GM20431 (cell line): Measurements from ENCODE around the gene UBE2U.
"Not testable (repeated sequence)": the region's sequence is repeated elsewhere in the genome, so short reads cannot be mapped to it uniquely, and the experiment has no call there.

Experiments
- in situ Hi-C: fragments of 300-500 bp; cut with MseI, MboI; formaldehyde crosslinking; loops from one replicate; pipeline ENCODE4 v1.15.0; 2020; ENCODE audit warnings: low sequenced_read_pairs; ENCODE audit not compliant: unreplicated experiment

Gene UBE2U

DNA sequence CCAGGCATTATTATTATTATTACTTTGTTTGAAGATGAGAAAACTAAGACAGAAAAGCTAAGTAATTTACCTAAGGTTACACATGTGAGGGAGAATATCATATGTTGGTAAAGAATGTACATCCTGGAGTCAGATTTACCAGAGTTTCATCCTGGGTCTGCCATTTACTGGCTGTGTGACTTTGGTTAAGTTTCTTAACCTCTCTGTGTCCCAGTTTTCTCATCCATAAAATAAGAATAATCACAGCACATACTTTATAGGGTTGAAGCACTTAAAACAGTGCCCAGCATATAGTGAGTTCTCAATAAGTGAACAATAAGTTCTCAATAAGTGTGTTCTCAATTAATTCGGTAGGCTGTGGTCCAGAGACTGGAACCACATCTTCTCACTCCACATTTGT is 32.5 kb downstream of the UBE2U start:
- in situ Hi-C loops = no loop called here

DNA sequence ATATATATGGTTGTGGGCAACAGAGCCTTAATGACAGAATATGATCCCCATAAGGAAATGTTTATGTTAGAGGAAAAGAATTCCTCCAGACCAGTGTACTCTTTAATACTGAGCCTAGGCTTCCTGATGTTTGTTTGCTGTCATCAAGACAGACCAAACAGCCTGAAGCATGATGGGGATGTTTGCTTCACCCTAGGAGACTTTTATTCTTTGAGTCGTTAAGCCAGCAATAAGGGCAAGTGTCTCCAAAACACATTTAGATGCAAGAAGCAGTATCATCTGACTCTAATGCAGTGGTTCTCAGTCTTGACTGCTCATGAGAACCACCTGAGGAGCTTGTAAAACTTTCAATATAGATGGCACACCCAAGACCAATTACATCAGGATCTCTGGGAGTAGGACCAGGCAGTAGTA is 33.1 kb downstream of the UBE2U start:
- in situ Hi-C loops = no loop called here

DNA sequence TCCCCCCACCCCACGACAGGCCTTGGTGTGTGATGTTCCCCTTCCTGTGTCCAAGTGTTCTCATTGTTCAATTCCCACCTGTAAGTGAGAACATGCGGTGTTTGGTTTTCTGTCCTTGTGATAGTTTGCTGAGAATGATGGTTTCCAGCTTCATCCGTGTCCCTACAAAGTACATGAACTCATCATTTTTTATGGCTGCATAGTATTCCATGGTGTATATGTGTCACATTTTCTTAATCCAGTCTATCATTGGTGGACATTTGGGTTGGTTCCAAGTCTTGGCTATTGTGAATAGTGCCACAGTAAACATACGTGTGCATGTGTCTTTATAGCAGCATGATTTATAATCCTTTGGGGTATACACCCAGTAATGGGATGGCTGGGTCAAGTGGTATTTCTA is 36.1 kb downstream of the UBE2U start:
- in situ Hi-C loops = not testable (repeated sequence)

GRCh38 chr1:64240206-64240605 is 36.8 kb downstream of the UBE2U start:
- in situ Hi-C loops = no loop called here

GRCh38 chr1:64241069-64241468 is 37.6 kb downstream of the UBE2U start:
- in situ Hi-C loops = no loop called here

- in situ Hi-C loops = no loop called here
Observed at GRCh38 chr1:64242895-64243756, 39.7 kb downstream of the UBE2U start.

DNA sequence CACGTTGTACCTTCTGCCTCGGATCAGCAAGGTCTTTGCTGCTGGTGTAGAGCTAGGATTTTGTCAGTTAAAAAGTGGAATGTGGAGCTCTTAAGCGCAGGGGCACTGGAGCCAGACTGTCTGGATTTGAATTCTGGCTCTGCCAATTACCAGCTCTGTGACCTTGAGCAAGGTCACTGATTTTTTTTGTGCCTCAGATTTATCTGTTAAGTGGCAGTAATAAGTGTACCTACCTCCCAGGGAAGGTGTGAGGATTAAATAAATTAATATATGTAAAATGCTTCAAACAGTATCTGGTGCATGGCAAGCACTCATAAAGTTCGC is 40.3 kb downstream of the UBE2U start:
- in situ Hi-C loops = no loop called here

DNA sequence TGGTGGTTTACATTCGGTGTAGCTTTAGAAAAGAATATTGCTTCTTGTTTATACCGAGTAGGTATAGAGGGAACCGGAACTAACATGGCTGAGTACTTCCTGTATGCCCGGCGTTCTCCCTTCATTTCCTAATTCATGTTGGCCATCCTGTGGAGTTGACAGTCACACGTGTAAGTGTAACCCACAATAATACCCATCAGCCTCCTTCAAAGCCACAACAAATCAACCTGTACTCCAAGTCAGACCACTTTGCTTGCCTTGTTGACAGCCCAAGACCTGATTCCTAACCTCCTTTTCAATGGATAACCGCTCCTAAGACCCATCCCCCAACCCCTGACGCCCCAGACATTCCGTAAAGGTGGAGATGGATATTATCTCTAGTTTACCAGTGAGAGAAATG is 42.1 kb downstream of the UBE2U start:
- in situ Hi-C loops = no loop called here

GRCh38 chr1:64246294-64246917 is 43.0 kb downstream of the UBE2U start:
- in situ Hi-C loops = no loop called here

GRCh38 chr1:64248065-64248464 is 44.6 kb downstream of the UBE2U start:
- in situ Hi-C loops = no loop called here

DNA sequence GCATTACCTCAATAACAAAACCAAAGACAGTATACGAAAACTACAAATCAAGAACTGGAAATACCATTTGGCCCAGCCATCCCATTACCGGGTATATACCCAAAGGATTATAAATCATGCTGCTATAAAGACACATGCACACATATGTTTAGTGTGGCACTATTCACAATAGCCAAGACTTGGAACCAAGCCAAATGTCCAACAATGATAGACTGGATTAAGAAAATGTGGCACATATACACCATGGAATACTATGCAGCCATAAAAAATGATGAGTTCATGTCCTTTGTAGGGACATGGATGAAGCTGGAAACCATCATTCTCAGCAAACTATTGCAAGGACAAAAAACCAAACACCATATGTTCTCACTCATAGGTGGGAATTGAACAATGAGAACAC is 47.0 kb downstream of the UBE2U start:
- in situ Hi-C loops = not testable (repeated sequence)

DNA sequence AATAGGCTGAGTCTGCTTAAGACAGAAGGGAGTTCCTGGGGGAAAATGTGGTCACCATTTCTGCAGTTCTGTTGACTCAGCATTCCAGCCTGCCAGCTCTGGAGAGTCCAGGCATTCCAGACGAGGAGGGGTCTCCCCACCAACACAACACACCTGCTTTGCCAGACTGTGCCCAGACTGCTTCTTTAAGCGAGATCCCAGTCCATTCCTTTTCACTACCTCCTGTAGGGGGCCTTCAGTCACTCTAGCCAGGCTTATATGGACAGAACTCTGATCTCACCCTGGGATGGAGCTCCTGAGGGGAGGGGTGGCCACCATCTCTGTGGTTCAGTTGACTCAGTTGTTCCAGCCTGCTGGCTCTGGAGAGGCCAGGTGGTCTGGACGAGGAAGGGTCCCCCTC is 48.5 kb downstream of the UBE2U start:
- in situ Hi-C loops = no loop called here

DNA sequence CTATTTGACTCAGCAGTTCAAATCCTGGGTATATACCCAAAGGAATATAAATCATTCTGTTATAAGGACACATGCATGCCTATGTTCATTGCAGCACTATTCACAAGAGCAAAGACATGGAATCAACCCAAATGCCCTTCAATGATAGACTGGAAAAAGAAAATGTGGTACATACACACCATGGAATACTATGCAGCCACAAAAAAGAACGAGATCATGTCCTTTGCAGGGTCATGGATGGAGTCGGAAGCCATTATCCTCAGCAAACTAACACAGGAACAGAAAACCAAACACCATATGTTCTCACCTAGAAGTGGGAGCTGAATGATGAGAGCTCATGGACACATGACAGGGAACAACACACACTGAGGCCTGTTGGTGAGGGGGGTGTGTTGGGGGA is 53.8 kb downstream of the UBE2U start:
- in situ Hi-C loops = not testable (repeated sequence)

DNA sequence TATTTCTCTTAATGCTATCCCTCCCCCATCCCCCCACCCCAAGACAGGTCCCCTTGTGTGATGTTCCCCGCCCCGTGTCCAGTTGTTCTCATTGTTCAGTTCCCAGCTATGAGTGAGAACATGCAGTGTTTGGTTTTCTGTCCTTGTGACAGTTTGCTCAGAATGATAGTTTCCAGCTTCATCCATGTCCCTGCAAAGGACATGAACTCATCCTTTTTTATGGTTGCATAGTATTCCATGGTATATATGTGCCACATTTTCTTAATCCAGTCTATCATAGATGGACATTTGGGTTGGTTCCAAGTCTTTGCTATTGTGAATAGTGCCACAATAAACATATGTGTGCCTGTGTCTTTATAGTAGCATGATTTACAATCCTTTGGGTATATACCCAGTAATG is 55.0 kb downstream of the UBE2U start:
- in situ Hi-C loops = not testable (repeated sequence)

GRCh38 chr1:64263335-64263734 is 59.9 kb downstream of the UBE2U start:
- in situ Hi-C loops = loop anchor here (10.0 kb wide), 1 partner anchor 561 kb away; no protein-coding TSS in a partner anchor

DNA sequence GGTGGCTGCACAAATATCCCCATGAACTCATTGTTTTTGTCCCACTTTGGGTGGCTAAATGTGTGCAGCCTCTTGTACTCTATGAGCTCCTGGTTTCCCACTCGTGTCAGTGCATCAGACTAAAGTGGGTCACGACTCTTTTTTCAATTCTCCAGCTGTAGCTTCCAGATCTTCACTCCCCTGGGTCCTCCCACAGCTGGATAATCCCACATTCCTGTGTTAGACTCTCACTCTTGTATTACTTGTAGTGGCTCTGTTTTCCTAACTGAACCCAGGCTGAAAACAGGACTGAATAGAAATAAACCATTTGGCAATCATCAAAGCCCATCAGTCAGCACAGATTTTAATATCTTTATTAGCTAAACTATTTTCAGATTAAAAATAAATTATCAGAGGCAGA is 60.4 kb downstream of the UBE2U start:
- in situ Hi-C loops = loop anchor here (10.0 kb wide), 1 partner anchor 561 kb away; no protein-coding TSS in a partner anchor

DNA sequence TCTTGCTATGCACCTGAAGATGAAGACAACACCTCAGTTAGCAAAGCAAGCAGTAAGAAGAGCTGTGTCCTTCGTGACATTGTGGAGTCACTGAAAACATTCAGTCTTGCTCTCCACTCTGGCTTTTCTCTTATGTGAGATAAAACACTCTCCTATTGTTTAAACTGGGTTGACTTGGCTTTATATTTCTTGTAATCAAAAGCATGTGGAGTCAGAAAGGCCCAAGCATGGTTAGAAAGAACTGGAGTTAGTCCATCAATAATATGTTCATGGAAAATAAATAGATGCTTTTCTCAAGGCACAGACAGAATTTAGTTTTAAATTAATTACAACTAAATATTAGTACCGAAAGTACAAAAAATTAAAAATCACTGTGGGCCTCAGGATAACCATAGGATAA is 61.7 kb downstream of the UBE2U start:
- in situ Hi-C loops = loop anchor here (10.0 kb wide), 1 partner anchor 560 kb away; no protein-coding TSS in a partner anchor

DNA sequence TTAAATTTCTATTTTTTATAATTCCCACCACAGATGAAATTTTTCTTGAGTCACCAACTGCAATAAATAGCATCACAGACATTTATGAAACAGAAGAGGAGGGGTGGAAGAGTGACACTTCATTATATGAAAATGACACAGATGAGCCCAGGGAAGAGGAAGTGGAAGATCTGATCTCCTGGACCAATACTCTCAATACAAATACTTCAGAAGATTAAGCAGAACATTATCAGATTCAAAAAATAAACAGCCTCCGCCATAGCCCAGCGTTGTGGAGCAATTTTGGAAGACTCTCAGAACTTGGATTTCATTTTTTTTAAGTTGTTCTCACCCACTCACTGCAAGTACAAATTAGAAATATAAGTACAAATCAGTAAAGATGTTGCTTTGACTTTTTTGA is 63.6 kb downstream of the UBE2U start:
- in situ Hi-C loops = loop anchor here (10.0 kb wide), 1 partner anchor 558 kb away; no protein-coding TSS in a partner anchor

DNA sequence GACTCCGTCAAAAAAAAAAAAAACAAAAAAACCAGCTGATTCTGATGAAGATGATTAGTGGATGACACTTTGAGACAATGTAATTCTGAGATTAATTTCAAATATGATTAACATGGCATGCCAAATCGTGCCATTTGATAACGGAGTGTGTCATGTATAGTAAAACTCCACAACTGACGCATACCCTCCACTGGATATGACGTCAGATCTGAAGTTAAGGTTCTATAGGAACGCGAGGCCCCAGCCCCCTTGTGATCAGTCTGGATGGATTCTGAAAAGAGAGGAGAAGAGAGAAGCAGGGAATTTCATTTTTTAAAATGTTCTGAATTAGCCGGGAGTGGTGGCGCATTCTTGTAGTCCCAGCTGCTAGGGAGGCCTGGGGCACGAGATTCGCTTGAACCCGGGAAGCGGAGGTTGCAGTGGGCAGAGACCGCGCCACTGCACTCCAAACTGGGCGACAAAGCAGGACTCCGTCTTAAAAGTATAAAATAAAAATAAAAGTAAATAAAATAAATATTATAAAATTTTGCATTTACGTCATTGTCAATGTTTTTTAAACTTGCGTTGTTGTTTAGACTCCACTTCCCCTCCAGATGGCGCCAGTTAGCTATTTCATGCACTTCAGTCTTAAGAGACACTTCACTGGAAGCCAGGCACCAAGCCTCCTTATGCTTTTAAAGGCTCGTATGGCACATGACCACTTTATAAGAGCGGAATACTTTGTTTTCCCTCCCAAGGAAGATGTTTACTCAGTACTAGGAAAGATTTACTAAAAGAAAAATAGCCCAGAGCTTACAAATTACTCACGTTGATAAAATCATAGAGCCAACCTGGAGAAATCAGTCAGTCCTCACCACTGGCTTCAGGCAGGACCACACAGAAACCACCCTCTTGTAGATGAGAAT is 65.5 kb downstream of the UBE2U start:
- in situ Hi-C loops = loop anchor here (10.0 kb wide), 1 partner anchor 556 kb away; no protein-coding TSS in a partner anchor

DNA sequence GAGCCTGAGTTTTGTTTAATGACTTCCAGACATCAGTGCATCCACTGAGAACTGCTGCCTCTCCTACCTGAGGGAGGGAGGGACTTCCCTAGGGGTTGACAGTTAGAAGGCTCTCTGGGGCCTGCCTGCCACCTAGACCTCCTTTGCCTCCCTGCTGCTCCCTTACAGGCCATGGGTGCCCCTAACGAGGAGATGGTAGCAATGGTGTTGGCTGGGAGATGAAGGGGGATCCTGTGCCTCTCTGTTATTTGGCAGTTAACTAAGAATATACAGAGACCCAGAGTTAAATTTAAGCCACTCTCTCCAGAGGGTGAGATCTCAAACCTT is 66.1 kb downstream of the UBE2U start:
- in situ Hi-C loops = loop anchor here (10.0 kb wide), 1 partner anchor 555 kb away; no protein-coding TSS in a partner anchor

GRCh38 chr1:64280001-64280400 is 76.6 kb downstream of the UBE2U start:
- in situ Hi-C loops = no loop called here
